GM21723 (cell line): ENCODE results near the gene RXYLT1.
"Not testable (repeated sequence)": the region's sequence is repeated elsewhere in the genome, so short reads cannot be mapped to it uniquely, and the experiment has no call there.

Experiments used
- ATAC-seq: cut with Tn5 transposase; IDR thresholded peaks from one replicate; pipeline ENCODE4 v1.9.1; 2021; ENCODE audit warnings: mild to moderate bottlenecking, moderate library complexity; ENCODE audit not compliant: unreplicated experiment

The RXYLT1 gene

GRCh38 chr12:63842750-63843149 is 63.0 kb downstream of the RXYLT1 start:
- ATAC-seq, result not testable (repeated sequence)

- ATAC-seq, result no peak
These were observed 63.6 kb downstream of the RXYLT1 start for GRCh38 chr12:63843254-63843720.

GRCh38 chr12:63843721-63844390 is 64.1 kb downstream of the RXYLT1 start:
- ATAC-seq, result peak; percentile 98

- peak; percentile 22 for ATAC-seq
These were observed 65.0 kb downstream of the RXYLT1 start, which contains the start of gene SRGAP1 for GRCh38 chr12:63844391-63845341. SRGAP1 (plus strand) TSS chr12:63844700; CDS start chr12:63844817, 117 bp downstream.

GRCh38 chr12:63845726-63846125 is 66.0 kb downstream of the RXYLT1 start:
- no peak for ATAC-seq

- no peak for ATAC-seq
These were observed 66.7 kb downstream of the RXYLT1 start for GRCh38 chr12:63846238-63846967.

GRCh38 chr12:63848450-63848849 is 68.7 kb downstream of the RXYLT1 start:
- ATAC-seq, result no peak

GRCh38 chr12:63849106-63849620 is 69.5 kb downstream of the RXYLT1 start:
- no peak for ATAC-seq

GRCh38 chr12:63849641-63850040 is 69.9 kb downstream of the RXYLT1 start:
- ATAC-seq, result no peak

GRCh38 chr12:63853978-63854377 is 74.3 kb downstream of the RXYLT1 start:
- no peak for ATAC-seq

GRCh38 chr12:63855299-63855698 is 75.6 kb downstream of the RXYLT1 start:
- ATAC-seq, result no peak

- ATAC-seq, result no peak
These were observed 78.3 kb downstream of the RXYLT1 start for GRCh38 chr12:63857771-63858670.
